Adrenal gland (tissue), 5 donors: ENCODE measurements around the gene CSTA.

Experiments used
- POLR2A ChIP-seq, 2 donors: fragments of 450-650 bp; IDR thresholded peaks; one replicate each; pipeline ENCODE4 v1.6.1; 2017; ENCODE audit warnings: antibody characterized with exemption in 2 of 2, mild to moderate bottlenecking in 2 of 2, moderate library complexity in 1 of 2
- TF ChIP-seq, protein P1 (sequence below), 6 experiments: fragments of 450-650 bp in 4 of 6; fragments of 200-600 bp in 2 of 6; sonication (generic) in 1 of 6; IDR thresholded peaks; 1 replicate in 5 of 6; 2 replicates in 1 of 6; pipeline versions ENCODE4 v1.5.1 to v1.8.0; 2016 to 2021; ENCODE audit warnings: antibody characterized with exemption in 6 of 6, mild to moderate bottlenecking in 2 of 6, moderate library complexity in 1 of 6
- donor health status: DM: no; HTN: no; CAD: no.

DNA sequence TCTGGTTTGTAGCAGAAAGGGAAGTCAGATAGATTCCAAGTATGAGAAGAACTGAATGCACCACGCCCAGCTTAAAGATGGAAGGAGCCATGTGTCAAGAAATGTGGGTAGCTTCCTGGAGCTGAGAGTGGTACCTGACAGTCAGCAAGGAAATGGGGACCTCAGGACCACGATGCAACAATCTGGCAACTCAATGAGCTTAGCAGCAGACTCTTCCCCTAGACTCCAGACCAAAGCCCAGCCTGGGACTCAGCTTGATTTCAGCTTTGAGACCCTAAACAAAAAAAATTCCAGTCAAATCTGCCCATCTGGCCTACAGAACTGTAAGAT lies 33.6 kb downstream of the CSTA start:
- TF ChIP-seq, protein P1, sequence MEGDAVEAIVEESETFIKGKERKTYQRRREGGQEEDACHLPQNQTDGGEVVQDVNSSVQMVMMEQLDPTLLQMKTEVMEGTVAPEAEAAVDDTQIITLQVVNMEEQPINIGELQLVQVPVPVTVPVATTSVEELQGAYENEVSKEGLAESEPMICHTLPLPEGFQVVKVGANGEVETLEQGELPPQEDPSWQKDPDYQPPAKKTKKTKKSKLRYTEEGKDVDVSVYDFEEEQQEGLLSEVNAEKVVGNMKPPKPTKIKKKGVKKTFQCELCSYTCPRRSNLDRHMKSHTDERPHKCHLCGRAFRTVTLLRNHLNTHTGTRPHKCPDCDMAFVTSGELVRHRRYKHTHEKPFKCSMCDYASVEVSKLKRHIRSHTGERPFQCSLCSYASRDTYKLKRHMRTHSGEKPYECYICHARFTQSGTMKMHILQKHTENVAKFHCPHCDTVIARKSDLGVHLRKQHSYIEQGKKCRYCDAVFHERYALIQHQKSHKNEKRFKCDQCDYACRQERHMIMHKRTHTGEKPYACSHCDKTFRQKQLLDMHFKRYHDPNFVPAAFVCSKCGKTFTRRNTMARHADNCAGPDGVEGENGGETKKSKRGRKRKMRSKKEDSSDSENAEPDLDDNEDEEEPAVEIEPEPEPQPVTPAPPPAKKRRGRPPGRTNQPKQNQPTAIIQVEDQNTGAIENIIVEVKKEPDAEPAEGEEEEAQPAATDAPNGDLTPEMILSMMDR (IDR thresholded peaks at IDR 0.05) = no peak
- no peak for TF ChIP-seq POLR2A (IDR thresholded peaks at IDR 0.05)
